ENCODE measurements around the gene PTPN3.

PTPN3 gene

GRCh38 chr9:109509611-109510010 lies 11.5 kb upstream of the PTPN3 start:
- no peak overlapping the region for H3K4me3 ChIP-seq (ENCODE audit: low read depth, low read length)
- DNase-seq (ENCODE audit: low read depth) = no peak

GRCh38 chr9:109507421-109507838 lies 9.3 kb upstream of the PTPN3 start:
- no peak overlapping the region for H3K4me3 ChIP-seq (ENCODE audit: low read depth, low read length)
- DNase-seq (ENCODE audit: low read depth) = peak; percentile 57

- no peak for DNase-seq (ENCODE audit: low read depth)
- no peak overlapping the region for H3K4me3 ChIP-seq (ENCODE audit: low read depth, low read length)
These were observed 8.1 kb upstream of the PTPN3 start for GRCh38 chr9:109506097-109506712.

GRCh38 chr9:109504689-109505088 lies 6.6 kb upstream of the PTPN3 start:
- no peak overlapping the region for H3K4me3 ChIP-seq (ENCODE audit: low read depth, low read length)
- DNase-seq (ENCODE audit: low read depth) = no peak

- no peak overlapping the region for H3K4me3 ChIP-seq (ENCODE audit: low read depth, low read length)
- no peak for DNase-seq (ENCODE audit: low read depth)
These were observed 2.4 kb upstream of the PTPN3 start for GRCh38 chr9:109500421-109500974.

GRCh38 chr9:109499631-109500410 lies 1.7 kb upstream of the PTPN3 start:
- DNase-seq (ENCODE audit: low read depth) = no peak

GRCh38 chr9:109499093-109499630 lies 1.1 kb upstream of the PTPN3 start:
- H3K4me3 ChIP-seq (ENCODE audit: low read depth, low read length) = peak overlapping the region; percentile 39
- no peak for DNase-seq (ENCODE audit: low read depth)

More at GRCh38 chr9:109499631-109500410, 1.7 kb upstream of the PTPN3 start:
- peak overlapping the region; percentile 39 for H3K4me3 ChIP-seq (ENCODE audit: low read depth, low read length)

- H3K4me3 ChIP-seq (ENCODE audit: low read depth, low read length) = peak overlapping the region; percentile 53
- no peak for DNase-seq (ENCODE audit: low read depth)
These were observed 617 bp downstream of the PTPN3 start for GRCh38 chr9:109497226-109498153.

- no peak overlapping the region for H3K4me3 ChIP-seq (ENCODE audit: low read depth, low read length)
- no peak for DNase-seq (ENCODE audit: low read depth)
These were observed 1.3 kb downstream of the PTPN3 start for GRCh38 chr9:109496841-109497225.

- no peak for DNase-seq (ENCODE audit: low read depth)
These were observed 1.9 kb downstream of the PTPN3 start for GRCh38 chr9:109496218-109496617.

GRCh38 chr9:109493648-109494047 lies 4.5 kb downstream of the PTPN3 start:
- H3K4me3 ChIP-seq (ENCODE audit: low read depth, low read length) = no peak overlapping the region
- no peak for DNase-seq (ENCODE audit: low read depth)

More at GRCh38 chr9:109496218-109496617, 1.9 kb downstream of the PTPN3 start:
- no peak overlapping the region for H3K4me3 ChIP-seq (ENCODE audit: low read depth, low read length)

GRCh38 chr9:109491590-109491989 lies 6.5 kb downstream of the PTPN3 start:
- DNase-seq (ENCODE audit: low read depth) = no peak
- H3K4me3 ChIP-seq (ENCODE audit: low read depth, low read length) = no peak overlapping the region

- H3K4me3 ChIP-seq (ENCODE audit: low read depth, low read length) = no peak overlapping the region
- DNase-seq (ENCODE audit: low read depth) = no peak
These were observed 9.2 kb downstream of the PTPN3 start for GRCh38 chr9:109488791-109489492.

GRCh38 chr9:109488351-109488750 lies 9.8 kb downstream of the PTPN3 start:
- DNase-seq (ENCODE audit: low read depth) = no peak
- no peak overlapping the region for H3K4me3 ChIP-seq (ENCODE audit: low read depth, low read length)

- H3K4me3 ChIP-seq (ENCODE audit: low read depth, low read length) = no peak overlapping the region
- no peak for DNase-seq (ENCODE audit: low read depth)
These were observed 10.9 kb downstream of the PTPN3 start for GRCh38 chr9:109487247-109487646.

- DNase-seq (ENCODE audit: low read depth) = no peak
- no peak overlapping the region for H3K4me3 ChIP-seq (ENCODE audit: low read depth, low read length)
These were observed 14.2 kb downstream of the PTPN3 start for GRCh38 chr9:109483744-109484429.

- DNase-seq (ENCODE audit: low read depth) = no peak
- H3K4me3 ChIP-seq (ENCODE audit: low read depth, low read length) = no peak overlapping the region
These were observed 15.7 kb downstream of the PTPN3 start for GRCh38 chr9:109482391-109482916.

GRCh38 chr9:109481856-109482255 lies 16.3 kb downstream of the PTPN3 start:
- no peak for DNase-seq (ENCODE audit: low read depth)
- H3K4me3 ChIP-seq (ENCODE audit: low read depth, low read length) = no peak overlapping the region

All from skeletal muscle cell (primary cell).